Mammary epithelial cell (primary cell): ENCODE data around the gene MTARC2.

Experiments used
- CTCF ChIP-seq, 2 donors: IDR thresholded peaks in 1 of 2; conservative IDR thresholded peaks in 1 of 2; 2 replicates each; pipeline ENCODE4 v1.5.1; 2011 to 2012; ENCODE audit warnings: inconsistent platforms in 2 of 2, low read length in 2 of 2, mild to moderate bottlenecking in 2 of 2, control low read depth in 1 of 2, low read depth in 1 of 2; ENCODE audit not compliant: insufficient read depth in 1 of 2; ENCODE audit errors: extremely low read depth in 1 of 2
- EZH2 ChIP-seq: IDR thresholded peaks from 2 replicates; pipeline ENCODE4 v1.6.1; 2012; ENCODE audit warnings: low read length, inconsistent platforms, borderline replicate concordance

- TF ChIP-seq CTCF (conservative IDR thresholded peaks at IDR 0.05 in 1 of 2, IDR thresholded peaks at IDR 0.05 in 1 of 2; ENCODE audit: extremely low read depth in 1 of 2, insufficient read depth in 1 of 2, low read depth in 1 of 2, low read length in 2 of 2): no peak
- no peak for TF ChIP-seq EZH2
These were observed 50.2 kb downstream of the MTARC2 start for GRCh38 chr1:220798338-220798737.
